SK-N-MC (cell line): ENCODE data around the gene LRPAP1.

ENCODE experiments used
- EZH2 ChIP-seq: fragments of 200-600 bp; sonication (generic); IDR thresholded peaks from one replicate; pipeline ENCODE4 v1.6.1; 2017; ENCODE audit warnings: antibody characterized with exemption
- POLR2AphosphoS5 ChIP-seq: IDR thresholded peaks from 2 replicates; pipeline ENCODE4 v1.6.1; 2012; ENCODE audit warnings: mild to moderate bottlenecking, low read depth, low read length, borderline replicate concordance

DNA sequence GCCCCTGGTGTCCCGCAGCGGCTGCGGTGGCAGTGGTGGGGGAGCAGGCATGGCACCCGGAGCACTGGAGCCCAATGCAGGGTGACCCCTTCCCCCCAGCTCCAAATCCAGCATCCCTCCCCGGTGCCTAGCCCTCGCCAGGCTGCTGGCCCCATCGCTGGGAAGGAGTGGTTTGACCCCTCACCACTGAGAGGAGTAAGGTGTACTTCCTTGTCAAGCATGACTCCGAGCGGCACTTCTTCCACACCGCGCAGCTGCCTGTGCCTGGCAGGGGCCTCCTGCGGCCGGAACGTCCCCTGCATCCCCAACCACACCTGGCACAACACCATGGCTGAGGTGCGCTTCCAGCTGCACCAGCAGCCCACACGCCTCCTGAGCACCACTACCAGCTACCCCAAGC, 27.0 kb downstream of the LRPAP1 start:
- TF ChIP-seq POLR2AphosphoS5, result no peak
- no peak for TF ChIP-seq EZH2
